Panc1 (cell line): Measurements from ENCODE around the gene BIK. TPM values are rescaled to one million over a fixed set of nuclear protein-coding genes. Genes with fewer than 3 reads are reported as not detected.

Experiments used
- ATAC-seq: fragments of 200-7000 bp; cut with Tn5 transposase; 2 replicates; pipeline ENCODE4 v1.9.1; 2020; ENCODE audit warnings: mild to moderate bottlenecking, moderate library complexity
- BruUV-seq: library from RNA; stranded (reverse); fragments of 400-500 nt; replicated peaks from 2 replicates; lab custom pipeline; 2021; lab: Mats Ljungman, UMichigan
- CTCF ChIA-PET: fragments of 300-600 bp; sonication (Branson Sonifier 250); formaldehyde crosslinking; loops from one replicate; lab custom pipeline; 2022; ENCODE audit warnings: antibody characterized with exemption; lab: Charles Lee
- POLR2A ChIA-PET: fragments of 300-600 bp; sonication (Branson Sonifier 250); formaldehyde crosslinking; loops from one replicate; lab custom pipeline; 2022; ENCODE audit warnings: antibody characterized with exemption; lab: Charles Lee
- DNase-seq: peaks from one replicate; pipeline ENCODE4 v3.0.0-alpha.2; 2010; ENCODE audit warnings: low read depth, low spot score
- H3K27ac ChIP-seq: 2 replicates; pipeline ENCODE4 v1.5.1; 2011; ENCODE audit warnings: mild to moderate bottlenecking, low read length, inconsistent platforms
- H3K27me3 ChIP-seq: fragments of 200-500 bp; sonication (Bioruptor generic); 2 replicates; pipeline ENCODE4 v1.6.0; 2014; ENCODE audit warnings: low read length, inconsistent platforms; ENCODE audit not compliant: control insufficient read depth, insufficient read depth
- H3K36me3 ChIP-seq: fragments of 200-500 bp; sonication (Bioruptor generic); 2 replicates; pipeline ENCODE4 v1.5.1; 2014; ENCODE audit warnings: inconsistent platforms, mild to moderate bottlenecking, low read length, moderate library complexity; ENCODE audit not compliant: control insufficient read depth, insufficient read depth
- H3K4me1 ChIP-seq: 2 replicates; pipeline ENCODE4 v1.5.1; 2011; ENCODE audit warnings: inconsistent platforms, mild to moderate bottlenecking, low read length, moderate library complexity; ENCODE audit not compliant: control insufficient read depth, insufficient read depth
- H3K4me3 ChIP-seq, 2 experiments: 2 replicates each; pipeline ENCODE4 v1.5.1; 2011 to 2012; ENCODE audit warnings: low read depth in 2 of 2, low read length in 2 of 2, mild to moderate bottlenecking in 2 of 2, inconsistent platforms in 1 of 2, moderate library complexity in 1 of 2
- H3K9me3 ChIP-seq: fragments of 200-500 bp; sonication (Bioruptor generic); 2 replicates; pipeline ENCODE4 v1.5.1; 2014; ENCODE audit warnings: low read depth, mild to moderate bottlenecking, inconsistent platforms, low read length, moderate library complexity; ENCODE audit not compliant: control insufficient read depth, insufficient read depth
- CTCF ChIP-seq: fragments of 450-650 bp; IDR thresholded peaks from 2 replicates; pipeline ENCODE4 v1.5.1; 2017; ENCODE audit warnings: mild to moderate bottlenecking
- POLR2AphosphoS5 ChIP-seq: IDR thresholded peaks from 2 replicates; pipeline ENCODE4 v1.6.1; 2012; ENCODE audit warnings: mild to moderate bottlenecking, low read depth, low read length, moderate library complexity
- SIN3A ChIP-seq: IDR thresholded peaks from 2 replicates; pipeline ENCODE4 v1.6.1; 2012; ENCODE audit warnings: low read depth, mild to moderate bottlenecking, low read length, moderate library complexity, borderline replicate concordance; ENCODE audit not compliant: insufficient read depth
- TCF7L2 ChIP-seq: IDR thresholded peaks from 2 replicates; pipeline ENCODE4 v1.6.1; 2011; ENCODE audit warnings: mild to moderate bottlenecking, low read depth, low read length, inconsistent platforms
- in situ Hi-C: cut with HindIII; loops from 2 replicates; pipeline ENCODE4 v1.10.0; 2016; ENCODE audit warnings: low sequenced_read_pairs, low pct_unique_long_range_greater_than_20kb
- intact Hi-C: fragments of 100-400 bp; cut with micrococcal nuclease; formaldehyde crosslinking; loops from one replicate; pipeline ENCODE4 v1.10.0; 2022; ENCODE audit not compliant: unreplicated experiment
- total RNA-seq: library from RNA; stranded (reverse); gene quantifications from one replicate; pipeline ENCODE4 v1.2.1, GENCODE V29; 2021; ENCODE audit not compliant: unreplicated experiment
- TF ChIP-seq, protein P1 (sequence below), 2 experiments: IDR thresholded peaks; 2 replicates each; pipeline ENCODE4 v1.6.1; 2011 to 2012; ENCODE audit warnings: low read depth in 2 of 2, control low read depth in 1 of 2, low read length in 1 of 2, mild to moderate bottlenecking in 1 of 2, moderate library complexity in 1 of 2; ENCODE audit not compliant: insufficient read depth in 1 of 2

The BIK gene
- total RNA-seq, 1 experiment from 2014 or later = 0.18 TPM

GRCh38 chr22:43169310-43170130 is 59.0 kb downstream of the BIK start:
- Histone ChIP-seq H3K27me3 (no peaks in the 10 kb centered on the region), H3K4me3 (no peak overlapping the region), H3K9me3 (no peaks in the 10 kb centered on the region), H3K4me1 (no peaks in the 10 kb centered on the region), H3K36me3 (no peaks in the 10 kb centered on the region), H3K27ac (no peak overlapping the region)
- DNase-seq (no peak), ATAC-seq (no peak)
- CTCF ChIA-PET = no interaction called here
- intact Hi-C loops (no loop called here), in situ Hi-C loops (no loop called here)
- POLR2A ChIA-PET = interaction anchor here (0.5 kb wide), 1 partner anchor 154 kb away, joined by 3 read pairs; the partner anchor contains the start of gene PACSIN2
- no TSS peak for BruUV-seq
- TF ChIP-seq SIN3A = no peak
- no peak for TF ChIP-seq POLR2AphosphoS5
- TF ChIP-seq CTCF = no peak
- TF ChIP-seq TCF7L2 = no peak
- TF ChIP-seq, protein P1, sequence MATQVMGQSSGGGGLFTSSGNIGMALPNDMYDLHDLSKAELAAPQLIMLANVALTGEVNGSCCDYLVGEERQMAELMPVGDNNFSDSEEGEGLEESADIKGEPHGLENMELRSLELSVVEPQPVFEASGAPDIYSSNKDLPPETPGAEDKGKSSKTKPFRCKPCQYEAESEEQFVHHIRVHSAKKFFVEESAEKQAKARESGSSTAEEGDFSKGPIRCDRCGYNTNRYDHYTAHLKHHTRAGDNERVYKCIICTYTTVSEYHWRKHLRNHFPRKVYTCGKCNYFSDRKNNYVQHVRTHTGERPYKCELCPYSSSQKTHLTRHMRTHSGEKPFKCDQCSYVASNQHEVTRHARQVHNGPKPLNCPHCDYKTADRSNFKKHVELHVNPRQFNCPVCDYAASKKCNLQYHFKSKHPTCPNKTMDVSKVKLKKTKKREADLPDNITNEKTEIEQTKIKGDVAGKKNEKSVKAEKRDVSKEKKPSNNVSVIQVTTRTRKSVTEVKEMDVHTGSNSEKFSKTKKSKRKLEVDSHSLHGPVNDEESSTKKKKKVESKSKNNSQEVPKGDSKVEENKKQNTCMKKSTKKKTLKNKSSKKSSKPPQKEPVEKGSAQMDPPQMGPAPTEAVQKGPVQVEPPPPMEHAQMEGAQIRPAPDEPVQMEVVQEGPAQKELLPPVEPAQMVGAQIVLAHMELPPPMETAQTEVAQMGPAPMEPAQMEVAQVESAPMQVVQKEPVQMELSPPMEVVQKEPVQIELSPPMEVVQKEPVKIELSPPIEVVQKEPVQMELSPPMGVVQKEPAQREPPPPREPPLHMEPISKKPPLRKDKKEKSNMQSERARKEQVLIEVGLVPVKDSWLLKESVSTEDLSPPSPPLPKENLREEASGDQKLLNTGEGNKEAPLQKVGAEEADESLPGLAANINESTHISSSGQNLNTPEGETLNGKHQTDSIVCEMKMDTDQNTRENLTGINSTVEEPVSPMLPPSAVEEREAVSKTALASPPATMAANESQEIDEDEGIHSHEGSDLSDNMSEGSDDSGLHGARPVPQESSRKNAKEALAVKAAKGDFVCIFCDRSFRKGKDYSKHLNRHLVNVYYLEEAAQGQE (IDR thresholded peaks at IDR 0.05; ENCODE audit: insufficient read depth in 1 of 2, low read depth in 2 of 2, low read length in 1 of 2) = no peak

DNA sequence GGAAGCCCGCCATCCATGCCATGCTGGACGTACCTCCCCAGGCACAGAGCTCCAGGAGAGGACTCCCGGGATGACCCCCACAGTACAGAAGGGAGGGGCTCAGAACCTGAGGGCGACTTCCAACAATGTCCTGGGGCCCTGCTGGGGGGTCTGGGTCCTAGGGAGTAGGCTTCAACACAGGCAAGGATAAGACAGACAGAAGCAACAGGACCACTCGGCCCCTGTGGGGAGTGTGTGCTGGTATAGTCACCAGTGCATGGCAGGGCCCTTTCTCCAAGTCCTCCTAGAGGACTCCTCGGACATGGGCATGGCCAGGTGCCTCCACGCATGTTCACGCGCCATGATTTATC is 59.6 kb downstream of the BIK start:
- Histone ChIP-seq H3K9me3 (no peaks in the 10 kb centered on the region), H3K27ac (no peak overlapping the region), H3K27me3 (no peaks in the 10 kb centered on the region), H3K4me1 (no peaks in the 10 kb centered on the region), H3K36me3 (no peaks in the 10 kb centered on the region), H3K4me3 (no peak overlapping the region)
- TF ChIP-seq CTCF = no peak
- TF ChIP-seq POLR2AphosphoS5 = no peak
- TF ChIP-seq, protein P1 (IDR thresholded peaks at IDR 0.05; ENCODE audit: insufficient read depth in 1 of 2, low read depth in 2 of 2, low read length in 1 of 2) = no peak
- TF ChIP-seq TCF7L2 = no peak
- TF ChIP-seq SIN3A = no peak
- DNase-seq = no peak
- ChIA-PET CTCF (no interaction called here), POLR2A (interaction anchor here (0.5 kb wide), 1 partner anchor 155 kb away, joined by 3 read pairs; the partner anchor contains the start of gene PACSIN2)
- BruUV-seq = no TSS peak
- no peak for ATAC-seq
- intact Hi-C loops (no loop called here), in situ Hi-C loops (no loop called here)
